OCI-LY7 (cell line): ENCODE results near the gene CNTNAP1. TPM values are rescaled to one million over a fixed set of nuclear protein-coding genes. Genes with fewer than 3 reads are reported as not detected.
A peak's percentile ranks its signal among the peaks of the same experiment; 100 is the strongest.
"Not testable (repeated sequence)": the region's sequence is repeated elsewhere in the genome, so short reads cannot be mapped to it uniquely, and the experiment has no call there.

ENCODE experiments used
- BruUV-seq: library from RNA; stranded (reverse); fragments of 400-500 nt; replicated peaks from 2 replicates; lab custom pipeline; 2021; lab: Mats Ljungman, UMichigan
- CTCF ChIA-PET: fragments of 300-600 bp; sonication (Branson Sonifier 250); formaldehyde crosslinking; loops from one replicate; lab custom pipeline; 2022; ENCODE audit warnings: antibody characterized with exemption; ENCODE audit not compliant: unreplicated experiment; lab: Charles Lee
- POLR2A ChIA-PET: fragments of 300-600 bp; sonication (Branson Sonifier 250); formaldehyde crosslinking; loops from one replicate; lab custom pipeline; 2022; ENCODE audit warnings: antibody characterized with exemption; lab: Charles Lee
- DNase-seq: peaks from one replicate; pipeline ENCODE4 v3.0.0-alpha.2; 2015; ENCODE audit warnings: low spot score
- H2AFZ ChIP-seq: fragments of 200-600 bp; sonication (generic), shearing (Covaris generic); 2 replicates; pipeline ENCODE4 v1.6.1; 2014; ENCODE audit warnings: mild to moderate bottlenecking, antibody characterized with exemption, low read length, moderate library complexity
- H3K27ac ChIP-seq: fragments of 200-600 bp; sonication (generic); 2 replicates; pipeline ENCODE4 v1.5.1; 2014; ENCODE audit warnings: mixed run types, low read depth, mild to moderate bottlenecking, moderate library complexity, low read length, inconsistent platforms; ENCODE audit not compliant: poor library complexity, severe bottlenecking
- H3K36me3 ChIP-seq: fragments of 200-600 bp; sonication (generic); 2 replicates; pipeline ENCODE4 v1.6.1; 2014; ENCODE audit warnings: mild to moderate bottlenecking, antibody characterized with exemption, low read length, moderate library complexity, mixed read lengths; ENCODE audit not compliant: insufficient read depth
- H3K4me1 ChIP-seq: fragments of 200-600 bp; sonication (generic); 2 replicates; pipeline ENCODE4 v1.5.1; 2014; ENCODE audit warnings: mild to moderate bottlenecking, low read length; ENCODE audit not compliant: insufficient read depth, poor library complexity, severe bottlenecking
- H3K4me2 ChIP-seq: fragments of 200-600 bp; sonication (generic); 2 replicates; pipeline ENCODE4 v1.6.1; 2014; ENCODE audit warnings: mild to moderate bottlenecking, low read length
- H3K4me3 ChIP-seq: fragments of 200-600 bp; sonication (generic); 2 replicates; pipeline ENCODE4 v1.5.1; 2014; ENCODE audit warnings: mild to moderate bottlenecking, low read depth, low read length; ENCODE audit not compliant: poor library complexity, severe bottlenecking
- H3K79me2 ChIP-seq: fragments of 200-600 bp; sonication (generic); 2 replicates; pipeline ENCODE4 v1.6.1; 2016; ENCODE audit warnings: low read depth, mild to moderate bottlenecking, low read length, moderate library complexity, mixed read lengths; ENCODE audit not compliant: insufficient read depth
- H3K9me2 ChIP-seq: fragments of 200-600 bp; sonication (generic); 2 replicates; pipeline ENCODE4 v1.6.1; 2016; ENCODE audit warnings: mild to moderate bottlenecking, low read length, mixed read lengths; ENCODE audit not compliant: insufficient read depth
- H3K9me3 ChIP-seq: fragments of 200-600 bp; sonication (generic); 2 replicates; pipeline ENCODE4 v1.6.1; 2014; ENCODE audit warnings: mild to moderate bottlenecking, mixed run types, low read length, mixed read lengths
- H4K20me1 ChIP-seq: fragments of 200-600 bp; sonication (generic); 2 replicates; pipeline ENCODE4 v1.6.1; 2014; ENCODE audit warnings: mild to moderate bottlenecking, antibody characterized with exemption, low read length, moderate library complexity, mixed read lengths; ENCODE audit not compliant: insufficient read depth
- CTCF ChIP-seq: fragments of 200-600 bp; sonication (generic); conservative IDR thresholded peaks from 2 replicates; pipeline ENCODE4 v1.5.1; 2014; ENCODE audit warnings: mild to moderate bottlenecking, antibody characterized with exemption, low read length, moderate library complexity, mixed read lengths
- EZH2phosphoT487 ChIP-seq: fragments of 200-600 bp; sonication (generic); IDR thresholded peaks from 2 replicates; pipeline ENCODE4 v1.6.1; 2018; ENCODE audit warnings: low read depth, borderline replicate concordance, mild to moderate bottlenecking, mixed run types, antibody characterized with exemption, low read length, moderate library complexity, mixed read lengths
- intact Hi-C: fragments of 100-400 bp; cut with micrococcal nuclease; formaldehyde crosslinking; loops from one replicate; pipeline ENCODE4 v1.10.0; 2022; ENCODE audit not compliant: unreplicated experiment
- total RNA-seq, 2 experiments: library from RNA; depleted of rRNA in 1 of 2; stranded (reverse); fragments of >200 nt in 1 of 2; shearing (Covaris generic) in 1 of 2; gene quantifications; 2 replicates each; pipeline ENCODE4 v1.2.3, GENCODE V29; 2014 to 2022

The CNTNAP1 gene
- total RNA-seq, 2 experiments from 2014 or later: 1.0 to 6.8 TPM

- H3K9me2 ChIP-seq: no peaks in the 10 kb centered on the region
- H3K4me1 ChIP-seq: peaks cover 17% of the 10 kb centered on the region
- H3K79me2 ChIP-seq: no peaks in the 10 kb centered on the region
- H2AFZ ChIP-seq: peak overlapping the region; percentile 92; the same call in 1 of the 2 replicates
- TF ChIP-seq CTCF (no peak), EZH2phosphoT487 (no peak)
- POLR2A ChIA-PET: interaction anchor here (1.0 to 1.4 kb wide), 3 partner anchors 13 to 40 kb away, joined by 3 to 4 read pairs (median 4); no protein-coding TSS in a partner anchor
- H3K27ac ChIP-seq: no peak overlapping the region
- H3K4me3 ChIP-seq: no peak overlapping the region
- DNase-seq: no peak
- H3K4me2 ChIP-seq: peak overlapping the region; percentile 96
- H3K9me3 ChIP-seq: peaks cover 5% of the 10 kb centered on the region; the same call in 1 of the 2 replicates
- H3K36me3 ChIP-seq: no peaks in the 10 kb centered on the region
- CTCF ChIA-PET: interaction anchor here (1.1 kb wide), 1 partner anchor 19 kb away, joined by 3 read pairs; no protein-coding TSS in a partner anchor
- H4K20me1 ChIP-seq: no peaks in the 10 kb centered on the region
- no TSS peak for BruUV-seq
- intact Hi-C loops: loop anchor here (2.0 to 5.0 kb wide), 2 partner anchors 17 to 41 kb away; no protein-coding TSS in a partner anchor
Observed at GRCh38 chr17:42657824-42658588, 24.3 kb upstream of the CNTNAP1 start.

- CTCF ChIA-PET: no interaction called here
- Histone ChIP-seq H3K4me1 (peaks cover 17% of the 10 kb centered on the region), H3K9me2 (no peaks in the 10 kb centered on the region), H3K4me2 (peak within 1 kb of the TSS; percentile 96), H2AFZ (peak within 1 kb of the TSS; percentile 92), H3K9me3 (peaks cover 5% of the 10 kb centered on the region; the same call in 1 of the 2 replicates), H3K36me3 (no peaks in the 10 kb centered on the region), H3K27ac (no peak within 1 kb of the TSS), H3K4me3 (peak within 1 kb of the TSS; percentile 70), H4K20me1 (no peaks in the 10 kb centered on the region), H3K79me2 (no peaks in the 10 kb centered on the region)
- TF ChIP-seq EZH2phosphoT487 (no peak), CTCF (no peak)
- DNase-seq: peak; percentile 88
- no TSS peak for BruUV-seq
- POLR2A ChIA-PET: interaction anchor here (1.0 to 1.4 kb wide), 5 partner anchors 18 to 51 kb away, joined by 3 to 7 read pairs (median 4); partner anchors contain the start of genes PLEKHH3, RETREG3 and TUBG1
- intact Hi-C loops: loop anchor here (2.0 to 5.0 kb wide), 2 partner anchors 15 to 42 kb away; no protein-coding TSS in a partner anchor
Observed at GRCh38 chr17:42659079-42659931, 23.0 kb upstream of the CNTNAP1 start, which contains the start of gene TUBG2. TUBG2 (plus strand) TSS chr17:42659284; CDS start chr17:42659504, 220 bp downstream.

- CTCF ChIA-PET, H2AFZ ChIP-seq: not testable (repeated sequence)
Observed at GRCh38 chr17:42659932-42660274, 22.4 kb upstream of the CNTNAP1 start.

More at GRCh38 chr17:42659932-42660274, 22.4 kb upstream of the CNTNAP1 start:
- intact Hi-C loops: loop anchor here (2.0 to 5.0 kb wide), 2 partner anchors 15 to 43 kb away; no protein-coding TSS in a partner anchor
- POLR2A ChIA-PET: interaction anchor here (1.4 kb wide), 1 partner anchor 17 kb away, joined by 7 read pairs; the partner anchor contains the start of gene PLEKHH3
- not testable (repeated sequence) for BruUV-seq, H4K20me1 ChIP-seq, H3K27ac ChIP-seq, H3K9me3 ChIP-seq, H3K79me2 ChIP-seq, H3K36me3 ChIP-seq, DNase-seq, H3K9me2 ChIP-seq
- Histone ChIP-seq H3K4me1 (peaks cover 17% of the 10 kb centered on the region), H3K4me2 (peak overlapping the region; percentile 96), H3K4me3 (peak overlapping the region; percentile 70)
